Measurements from ENCODE around the gene KRT3.

- TF ChIP-seq POLR2A (IDR thresholded peaks at IDR 0.05; ENCODE audit: low read length) (no peak), GATA1 (IDR thresholded peaks at IDR 0.05; ENCODE audit: low read depth, low read length) (no peak)
Measured at GRCh38 chr12:52741375-52742195, 54.3 kb downstream of the KRT3 start.

All from erythroblast (primary cell).